ENCODE measurements around the gene ADAT1.

The ADAT1 gene

DNA sequence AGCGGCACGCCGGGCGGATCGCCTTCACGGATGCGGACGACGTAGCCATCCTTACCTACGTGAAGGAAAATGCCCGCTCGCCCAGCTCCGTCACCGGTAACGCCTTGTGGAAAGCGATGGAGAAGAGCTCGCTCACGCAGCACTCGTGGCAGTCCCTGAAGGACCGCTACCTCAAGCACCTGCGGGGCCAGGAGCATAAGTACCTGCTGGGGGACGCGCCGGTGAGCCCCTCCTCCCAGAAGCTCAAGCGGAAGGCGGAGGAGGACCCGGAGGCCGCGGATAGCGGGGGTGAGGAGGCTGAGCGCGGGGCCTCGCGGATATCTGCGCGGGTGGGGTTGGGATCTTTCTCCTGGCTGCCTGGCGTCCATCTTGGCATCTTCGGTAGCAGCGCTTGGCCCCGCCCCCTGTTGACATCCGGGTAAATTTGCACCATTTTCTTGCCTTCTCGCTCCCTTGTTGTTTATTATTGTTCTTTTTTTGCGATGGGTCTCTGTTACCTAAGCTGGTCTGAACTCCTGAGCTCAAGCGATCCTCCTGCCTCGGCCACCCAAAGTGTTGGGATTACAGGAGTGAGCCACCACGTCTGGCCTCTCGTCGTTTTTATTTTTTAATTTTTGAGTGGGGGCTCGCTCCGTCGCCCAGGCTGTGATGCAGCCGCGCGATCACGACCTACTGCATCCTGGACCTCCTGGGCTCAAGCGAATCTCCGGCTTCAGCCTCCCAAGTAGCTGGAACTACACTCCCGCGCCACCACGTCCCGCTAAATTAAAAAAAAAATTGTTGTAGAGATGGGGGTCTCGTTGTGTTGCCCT, 25.4 kb upstream of the ADAT1 start:
- TF ChIP-seq, protein P1, sequence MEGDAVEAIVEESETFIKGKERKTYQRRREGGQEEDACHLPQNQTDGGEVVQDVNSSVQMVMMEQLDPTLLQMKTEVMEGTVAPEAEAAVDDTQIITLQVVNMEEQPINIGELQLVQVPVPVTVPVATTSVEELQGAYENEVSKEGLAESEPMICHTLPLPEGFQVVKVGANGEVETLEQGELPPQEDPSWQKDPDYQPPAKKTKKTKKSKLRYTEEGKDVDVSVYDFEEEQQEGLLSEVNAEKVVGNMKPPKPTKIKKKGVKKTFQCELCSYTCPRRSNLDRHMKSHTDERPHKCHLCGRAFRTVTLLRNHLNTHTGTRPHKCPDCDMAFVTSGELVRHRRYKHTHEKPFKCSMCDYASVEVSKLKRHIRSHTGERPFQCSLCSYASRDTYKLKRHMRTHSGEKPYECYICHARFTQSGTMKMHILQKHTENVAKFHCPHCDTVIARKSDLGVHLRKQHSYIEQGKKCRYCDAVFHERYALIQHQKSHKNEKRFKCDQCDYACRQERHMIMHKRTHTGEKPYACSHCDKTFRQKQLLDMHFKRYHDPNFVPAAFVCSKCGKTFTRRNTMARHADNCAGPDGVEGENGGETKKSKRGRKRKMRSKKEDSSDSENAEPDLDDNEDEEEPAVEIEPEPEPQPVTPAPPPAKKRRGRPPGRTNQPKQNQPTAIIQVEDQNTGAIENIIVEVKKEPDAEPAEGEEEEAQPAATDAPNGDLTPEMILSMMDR (IDR thresholded peaks at IDR 0.05; ENCODE audit: low read depth, low read length, missing control alignments), result no peak
- DNase-seq (ENCODE audit: extremely low read depth, low read depth), result peak; percentile 54
- peak overlapping the region; percentile 98 for H3K4me3 ChIP-seq (replicated peaks; ENCODE audit: low read depth, low read length)

DNA sequence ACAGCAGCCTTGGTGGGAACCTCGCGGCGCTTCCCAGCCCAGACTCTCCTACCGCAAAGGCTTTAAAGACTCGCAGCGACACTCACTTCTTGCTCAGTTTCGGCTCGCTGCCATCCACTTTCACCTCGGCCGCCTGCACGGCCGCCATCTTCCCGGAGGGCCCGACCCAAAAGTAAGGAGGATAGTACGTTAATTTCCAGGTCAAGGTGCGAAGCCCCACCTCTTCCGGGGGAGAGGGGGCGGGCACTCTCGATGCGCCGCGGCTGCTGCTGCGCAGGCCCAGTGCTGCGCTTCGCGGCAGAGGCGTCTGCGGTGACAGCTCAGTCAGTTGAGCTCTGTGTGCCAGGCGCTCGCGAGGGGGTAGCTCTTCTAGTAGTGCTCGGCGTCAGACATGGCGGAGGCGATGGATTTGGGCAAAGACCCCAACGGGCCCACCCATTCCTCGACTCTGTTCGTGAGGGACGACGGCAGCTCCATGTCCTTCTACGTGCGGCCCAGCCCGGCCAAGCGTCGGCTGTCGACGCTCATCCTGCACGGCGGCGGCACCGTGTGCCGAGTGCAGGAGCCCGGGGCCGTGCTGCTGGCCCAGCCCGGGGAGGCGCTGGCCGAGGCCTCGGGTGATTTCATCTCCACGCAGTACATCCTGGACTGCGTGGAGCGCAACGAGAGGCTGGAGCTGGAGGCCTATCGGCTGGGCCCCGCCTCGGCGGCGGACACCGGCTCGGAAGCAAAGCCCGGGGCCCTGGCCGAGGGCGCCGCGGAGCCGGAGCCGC, 24.6 kb upstream of the ADAT1 start, which contains the start of the genes KARS1 and TERF2IP:
Gene KARS1 (minus strand): TSS at position 174 of the 773 bp plus-strand sequence. CDS start 26 bp downstream, at position 148.
Gene TERF2IP (plus strand): TSS at position 282 of the 773 bp plus-strand sequence. CDS start 110 bp downstream, at position 392.
- DNase-seq (ENCODE audit: extremely low read depth, low read depth), result peak; percentile 59
- TF ChIP-seq, protein P1 (IDR thresholded peaks at IDR 0.05; ENCODE audit: low read depth, low read length, missing control alignments), result no peak
- peak within 1 kb of the TSS; percentile 98 for H3K4me3 ChIP-seq (replicated peaks; ENCODE audit: low read depth, low read length)

DNA sequence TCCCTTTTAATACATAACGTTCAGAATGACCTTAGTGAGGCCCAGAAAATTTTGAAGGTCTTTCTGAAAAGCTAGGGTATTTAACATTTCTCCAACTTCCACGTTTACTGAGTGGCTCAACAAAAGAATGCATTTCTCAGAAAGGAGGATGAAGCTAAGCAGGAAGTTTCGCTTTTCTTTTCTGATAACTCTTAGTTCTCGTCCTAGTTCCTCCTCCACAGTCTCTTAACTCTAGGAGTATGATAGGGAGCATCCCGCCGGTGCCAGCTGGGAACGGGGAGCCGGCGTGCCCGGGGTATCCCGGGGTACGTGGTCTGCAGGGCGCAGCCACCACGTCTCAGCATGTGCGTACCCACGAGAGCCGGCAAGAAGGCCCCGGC, 24.0 kb upstream of the ADAT1 start:
- TF ChIP-seq, protein P1 (IDR thresholded peaks at IDR 0.05; ENCODE audit: low read depth, low read length, missing control alignments), result no peak
- no peak for DNase-seq (ENCODE audit: extremely low read depth, low read depth)
- peak overlapping the region; percentile 98 for H3K4me3 ChIP-seq (replicated peaks; ENCODE audit: low read depth, low read length)

DNA sequence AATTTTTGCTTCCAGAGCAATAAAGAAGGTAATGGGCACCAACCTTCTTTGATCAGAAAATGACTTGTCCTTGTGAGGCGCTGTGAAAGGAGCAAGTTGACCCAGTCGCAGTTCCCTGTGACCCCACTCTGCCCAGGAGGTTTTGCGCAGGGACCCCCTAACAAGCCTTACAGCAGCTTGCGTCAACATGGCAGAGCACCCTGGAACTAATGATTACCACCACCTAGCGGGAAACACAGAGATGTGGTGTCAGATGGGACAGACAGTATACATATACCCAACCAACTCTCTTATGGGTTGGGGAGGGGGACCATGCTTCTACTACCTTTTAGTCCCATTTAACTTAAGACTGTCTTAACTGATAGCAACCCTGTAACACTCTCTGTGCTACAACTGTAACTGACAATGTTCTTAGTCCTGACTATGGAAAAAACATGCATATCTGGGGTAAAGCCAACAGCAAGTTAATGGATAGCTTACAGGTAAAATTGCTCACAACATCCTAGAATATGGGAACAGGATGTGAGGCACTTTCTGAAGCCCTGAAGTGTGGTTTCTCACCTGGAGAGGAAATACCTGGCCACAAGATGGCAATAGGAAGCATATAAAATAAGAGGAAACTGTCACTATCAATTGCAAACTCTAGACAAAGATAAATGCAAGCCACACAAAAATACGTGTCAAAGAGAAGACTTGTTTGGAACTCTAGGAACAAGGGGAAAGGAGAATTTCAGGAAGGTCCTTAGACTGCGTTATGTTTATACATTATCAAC, 21.3 kb upstream of the ADAT1 start:
- TF ChIP-seq, protein P1 (IDR thresholded peaks at IDR 0.05; ENCODE audit: low read depth, low read length, missing control alignments), result no peak
- peak overlapping the region; percentile 98; the same call in 1 of the 2 replicates for H3K4me3 ChIP-seq (replicated peaks; ENCODE audit: low read depth, low read length)
- no peak for DNase-seq (ENCODE audit: extremely low read depth, low read depth)

DNA sequence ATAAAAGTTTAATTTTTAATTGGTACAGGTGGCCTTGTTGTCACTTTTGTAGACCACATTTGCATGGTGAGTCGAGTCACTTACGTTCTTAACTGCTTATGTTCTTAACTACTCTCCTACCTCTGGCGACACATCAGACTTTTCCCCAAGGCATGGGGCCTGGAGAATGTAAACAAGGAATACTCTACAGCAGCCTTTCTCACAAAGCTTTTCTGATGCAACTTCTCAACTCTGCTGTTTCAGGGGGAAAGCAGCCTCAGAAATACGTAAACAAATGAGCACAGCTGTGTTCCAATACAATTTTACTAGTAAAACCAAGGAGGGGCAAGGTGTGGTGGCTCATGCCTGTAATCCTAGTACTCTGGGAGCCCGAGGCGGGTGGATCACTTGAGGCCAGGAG, 17.5 kb upstream of the ADAT1 start:
- no peak overlapping the region for H3K4me3 ChIP-seq (replicated peaks; ENCODE audit: low read depth, low read length)
- TF ChIP-seq, protein P1 (IDR thresholded peaks at IDR 0.05; ENCODE audit: low read depth, low read length, missing control alignments), result no peak
- no peak for DNase-seq (ENCODE audit: extremely low read depth, low read depth)

DNA sequence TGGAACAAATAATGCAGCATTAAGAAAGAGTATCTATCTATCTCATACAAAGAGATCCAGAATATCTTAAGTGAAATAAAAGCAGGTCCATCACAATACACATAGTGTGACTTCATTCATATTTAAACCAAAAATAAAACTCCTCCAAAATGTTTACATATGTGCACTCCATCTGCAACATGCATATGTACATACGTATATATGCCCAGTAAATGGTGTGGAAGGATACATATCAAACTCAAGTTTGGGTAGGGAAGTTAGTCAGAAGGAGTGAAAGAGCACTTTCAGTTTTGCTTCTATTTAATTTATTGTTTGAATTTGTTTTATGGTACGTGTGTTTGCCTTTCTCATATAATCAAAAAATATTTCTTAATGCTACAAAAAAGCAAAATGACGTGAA, 12.0 kb upstream of the ADAT1 start:
- TF ChIP-seq, protein P1 (IDR thresholded peaks at IDR 0.05; ENCODE audit: low read depth, low read length, missing control alignments), result no peak
- no peak for DNase-seq (ENCODE audit: extremely low read depth, low read depth)
- H3K4me3 ChIP-seq (replicated peaks; ENCODE audit: low read depth, low read length), result no peak overlapping the region
